GM21529 (cell line): Measurements from ENCODE around the gene GPSM3.
"Not testable (repeated sequence)": the region's sequence is repeated elsewhere in the genome, so short reads cannot be mapped to it uniquely, and the experiment has no call there.

Experiments
- ATAC-seq: cut with Tn5 transposase; IDR thresholded peaks from one replicate; pipeline ENCODE4 v1.9.1; 2021; ENCODE audit not compliant: unreplicated experiment

The GPSM3 gene

DNA sequence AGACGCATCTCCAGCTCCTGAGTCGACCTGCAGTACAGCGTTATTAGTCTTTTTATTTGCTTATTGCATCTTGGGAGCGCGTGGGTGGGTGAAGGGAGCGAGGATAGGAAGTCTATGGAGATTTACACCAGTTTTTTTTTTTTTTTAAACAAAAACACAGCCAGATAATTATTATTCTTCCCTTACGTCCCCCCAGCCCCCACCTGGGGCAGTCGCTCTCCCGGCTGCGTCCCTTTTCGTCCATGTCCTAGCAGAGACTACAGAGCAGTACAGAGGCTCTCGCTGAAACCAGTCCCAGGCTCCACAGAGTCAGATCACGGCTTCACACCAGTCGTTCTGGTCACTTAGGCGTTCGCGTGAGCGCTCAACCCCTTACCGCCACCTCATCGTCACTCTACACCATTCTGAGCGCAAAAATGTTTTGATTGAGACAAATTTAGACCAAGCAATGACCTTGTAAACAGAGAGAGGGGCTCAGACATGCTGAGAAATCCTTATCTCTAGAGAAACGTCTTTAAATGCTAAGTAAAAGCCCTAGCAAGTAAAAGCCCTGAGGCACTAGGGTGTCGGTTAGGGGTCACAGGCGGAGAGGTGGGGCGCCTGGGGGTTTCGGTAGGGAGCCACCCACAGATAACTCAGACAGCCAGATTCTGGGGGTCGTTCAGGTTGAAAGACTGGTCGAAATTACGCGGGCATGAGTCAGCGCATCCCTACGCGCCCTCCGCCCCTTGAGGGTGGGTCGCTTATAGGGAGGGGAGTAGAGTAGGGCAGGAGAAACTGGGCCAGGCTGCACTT is 39.5 kb downstream of the GPSM3 start:
- no peak for ATAC-seq

- no peak for ATAC-seq
Measured at GRCh38 chr6:32151863-32152768, 40.3 kb downstream of the GPSM3 start, which contains the start of gene PRRT1. Gene PRRT1 (minus strand): TSS chr6:32151939. CDS start chr6:32151827, 112 bp downstream.

- no peak for ATAC-seq
Measured at GRCh38 chr6:32151181-32151862, 41.1 kb downstream of the GPSM3 start.

GRCh38 chr6:32149932-32150870 is 42.2 kb downstream of the GPSM3 start:
- no peak for ATAC-seq

DNA sequence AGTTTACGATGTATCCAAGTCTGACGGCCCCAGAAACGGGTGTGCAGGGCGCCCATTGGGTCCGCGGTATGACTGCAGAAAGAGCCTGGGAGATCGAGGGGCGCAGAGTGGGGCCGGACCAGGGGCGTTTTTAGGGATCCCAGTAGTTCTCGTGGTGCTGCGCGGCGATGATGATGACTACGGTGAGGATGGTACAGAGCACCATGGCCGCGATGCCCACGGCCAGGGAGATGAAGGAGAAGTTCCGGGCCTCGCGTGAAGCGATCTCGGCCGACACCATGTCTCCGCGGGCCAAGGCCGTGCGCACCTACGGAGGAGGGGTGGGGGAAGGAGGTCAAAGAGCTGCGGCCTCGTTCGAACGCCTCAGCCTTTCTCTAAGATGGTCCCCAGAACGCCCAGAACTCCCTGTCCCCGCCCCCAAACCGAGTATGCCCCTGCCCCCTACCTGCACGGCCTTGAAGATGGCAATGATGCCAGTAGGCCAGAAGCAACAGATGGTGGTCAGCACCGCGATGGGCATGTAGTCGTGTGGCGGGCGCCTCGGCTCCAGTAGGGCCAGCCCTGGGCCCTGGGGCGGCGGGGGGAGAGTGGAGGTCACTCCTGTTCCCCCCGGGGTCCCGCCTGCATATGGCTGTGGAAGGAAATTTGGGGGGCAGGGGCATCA is 43.2 kb downstream of the GPSM3 start:
- no peak for ATAC-seq

GRCh38 chr6:32148289-32149091 is 44.0 kb downstream of the GPSM3 start:
- ATAC-seq = no peak

GRCh38 chr6:32147401-32148132 is 44.9 kb downstream of the GPSM3 start:
- ATAC-seq = no peak

DNA sequence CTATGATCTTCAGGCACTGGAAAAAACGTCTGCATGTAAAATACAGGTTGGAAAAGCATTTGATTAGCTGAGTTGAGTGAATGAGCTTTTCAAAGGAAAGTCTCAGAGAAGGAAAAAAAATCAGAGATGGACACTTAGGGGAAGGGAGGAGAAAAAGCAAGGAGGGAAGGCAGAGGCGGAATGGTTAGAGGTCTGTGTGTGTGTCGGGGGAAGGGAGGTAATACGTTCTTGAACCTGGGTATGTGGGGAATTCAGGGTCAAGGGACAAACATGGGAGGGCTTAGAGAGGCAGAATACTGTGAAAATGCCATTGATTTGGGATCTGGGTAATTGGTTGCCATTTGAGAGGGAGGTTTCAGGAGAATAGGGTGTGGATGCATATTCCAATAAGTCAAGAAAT is 45.8 kb downstream of the GPSM3 start:
- no peak for ATAC-seq

GRCh38 chr6:32146287-32146686 is 46.2 kb downstream of the GPSM3 start:
- ATAC-seq = no peak

DNA sequence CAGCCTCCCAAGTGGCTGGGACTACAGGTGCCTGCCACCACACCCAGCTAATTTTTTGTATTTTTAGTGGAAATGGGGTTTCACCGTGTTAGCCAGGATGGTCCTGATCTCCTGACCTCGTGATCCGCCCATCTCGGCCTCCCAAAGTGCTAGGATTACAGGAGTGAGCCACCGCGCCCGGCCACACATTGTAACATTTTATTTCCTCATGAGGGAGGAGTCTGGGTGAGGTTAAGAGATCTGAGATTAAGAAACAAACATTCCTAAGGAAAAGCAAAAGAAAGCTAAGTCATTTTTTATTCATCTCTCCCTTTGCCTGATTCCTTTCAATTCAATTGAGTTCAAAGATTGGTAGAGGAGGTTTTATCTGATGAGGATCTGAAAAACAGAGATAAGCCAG is 48.2 kb downstream of the GPSM3 start:
- not testable (repeated sequence) for ATAC-seq
